ENCODE data around the gene PALLD.
"Not testable (repeated sequence)": the region's sequence is repeated elsewhere in the genome, so short reads cannot be mapped to it uniquely, and the experiment has no call there.

PALLD gene

DNA sequence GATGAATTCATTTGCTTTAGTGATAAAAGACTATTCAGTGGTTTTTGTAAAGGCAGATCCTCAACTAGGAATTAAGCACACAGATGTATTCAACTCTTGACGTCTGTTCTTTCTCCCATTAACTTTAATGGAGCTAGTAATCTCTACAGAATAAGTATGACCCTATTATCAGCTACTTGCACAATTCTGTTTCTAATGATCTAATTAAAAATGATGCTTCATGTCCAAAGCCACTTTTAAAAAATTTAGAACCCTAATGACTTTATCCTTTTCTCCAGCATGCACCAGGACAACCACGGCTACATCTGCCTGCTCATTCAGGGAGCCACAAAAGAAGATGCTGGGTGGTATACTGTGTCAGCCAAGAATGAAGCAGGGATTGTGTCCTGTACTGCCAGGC is 427.8 kb downstream of the PALLD start:
- DNase-seq = no peak

DNA sequence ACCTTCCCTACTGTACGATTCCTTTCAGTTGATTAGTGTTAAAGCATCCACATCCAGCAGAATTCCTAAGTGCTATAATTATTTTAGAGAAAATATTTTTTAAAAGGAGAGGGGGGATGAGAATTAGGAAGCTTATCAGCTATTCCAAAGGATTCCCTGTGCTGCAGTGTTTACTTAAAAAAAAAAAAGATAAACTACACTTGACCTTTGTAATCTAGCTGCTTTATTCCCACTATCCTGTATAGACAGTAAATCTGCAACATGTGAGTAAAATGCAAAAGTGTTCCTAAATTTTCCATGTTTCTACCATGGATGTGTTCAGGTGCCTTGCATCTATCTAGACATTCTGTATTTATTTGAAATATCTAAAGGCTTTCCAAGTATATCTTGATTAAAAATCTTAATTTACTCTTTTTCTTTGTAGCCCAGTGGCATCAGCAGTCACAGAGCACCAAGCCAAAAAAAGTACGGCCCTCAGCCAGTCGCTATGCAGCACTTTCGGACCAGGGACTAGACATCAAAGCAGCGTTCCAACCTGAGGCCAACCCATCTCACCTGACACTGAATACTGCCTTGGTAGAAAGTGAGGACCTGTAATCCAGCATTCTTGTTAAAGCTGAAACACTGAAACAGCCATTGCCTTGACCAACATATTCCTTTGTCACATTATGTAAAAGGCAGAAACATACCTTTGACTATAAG is 429.1 kb downstream of the PALLD start:
- DNase-seq = no peak

DNA sequence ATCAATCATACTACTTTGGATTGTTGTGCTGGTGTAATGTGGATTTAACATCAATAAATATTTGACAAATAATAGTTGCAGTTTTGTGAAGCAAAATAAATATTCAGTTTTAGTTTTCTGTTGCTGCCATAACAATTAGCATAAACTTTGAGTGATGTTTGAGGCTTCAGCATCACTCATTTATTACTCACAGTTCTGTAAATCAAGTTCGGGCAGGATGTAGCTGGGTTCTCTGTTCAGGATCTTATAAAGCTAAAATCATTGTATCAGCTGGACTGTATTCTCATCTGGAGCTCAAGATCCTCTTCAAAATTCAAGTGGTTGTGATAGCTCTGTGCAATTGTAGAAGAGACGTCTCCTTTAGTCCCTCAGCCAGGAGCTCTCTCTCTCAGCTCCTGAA is 431.5 kb downstream of the PALLD start:
- DNase-seq = no peak

GRCh38 chr4:168928875-168929274 is 432.0 kb downstream of the PALLD start:
- DNase-seq = no peak

DNA sequence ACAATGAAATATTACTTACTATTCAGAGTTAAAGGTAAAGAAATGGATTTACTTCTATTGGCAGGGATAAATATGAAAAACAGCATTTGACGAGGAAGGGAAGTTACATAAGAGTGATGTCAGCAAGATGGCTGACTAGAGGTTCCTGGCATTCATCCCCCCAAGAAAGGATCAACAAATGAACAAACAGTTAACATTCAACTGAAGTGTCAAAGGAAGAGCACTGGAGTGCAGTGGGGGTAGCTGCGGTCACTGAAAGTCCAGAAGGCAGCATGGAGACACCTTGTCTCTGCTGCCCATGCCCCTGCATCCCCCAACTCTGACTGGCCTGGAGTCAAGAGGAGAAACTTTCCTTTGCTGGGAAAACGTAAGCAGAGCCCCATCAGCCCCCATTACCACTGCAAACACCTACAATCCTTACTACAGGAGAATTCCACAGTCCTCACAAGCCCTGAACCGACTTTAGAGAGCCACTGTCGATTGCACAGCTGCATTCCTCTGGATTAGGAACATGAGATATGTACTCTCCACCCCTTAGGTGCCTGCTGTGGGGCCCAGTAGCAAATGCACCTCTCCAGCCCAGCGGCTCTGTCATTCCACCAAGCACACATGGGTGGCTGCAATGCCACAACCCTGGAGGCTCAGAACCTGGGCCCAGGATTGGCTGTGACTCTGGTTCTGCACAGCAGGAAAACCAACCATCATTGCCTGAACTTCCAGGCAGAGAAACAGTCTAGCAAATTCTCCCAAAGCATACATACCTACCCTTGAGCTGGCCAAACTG is 433.8 kb downstream of the PALLD start:
- DNase-seq = no peak

- no peak for DNase-seq
These were observed 434.4 kb downstream of the PALLD start for GRCh38 chr4:168931215-168931650.

- no peak for DNase-seq
These were observed 435.3 kb downstream of the PALLD start for GRCh38 chr4:168932138-168932537.

GRCh38 chr4:168933423-168933822 is 436.6 kb downstream of the PALLD start:
- no peak for DNase-seq

DNA sequence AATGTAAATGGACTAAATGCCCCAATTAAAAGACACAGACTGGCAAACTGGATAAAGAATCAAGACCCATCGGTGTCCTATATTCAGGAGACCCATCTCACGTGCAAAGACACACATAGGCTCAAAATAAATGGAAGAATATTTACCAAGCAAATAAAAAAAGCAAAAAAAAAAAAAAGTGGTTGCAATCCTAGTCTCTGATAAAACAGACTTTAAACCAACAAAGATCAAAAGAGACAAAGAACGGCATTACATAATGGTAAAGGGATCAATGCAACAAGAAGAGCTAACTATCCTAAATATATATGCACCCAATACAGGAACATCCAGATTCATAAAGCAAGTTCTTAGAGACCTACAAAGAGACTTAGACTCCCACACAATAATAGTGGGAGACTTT is 440.6 kb downstream of the PALLD start:
- DNase-seq = not testable (repeated sequence)

- DNase-seq = no peak
These were observed 446.1 kb downstream of the PALLD start for GRCh38 chr4:168942985-168943384.

GRCh38 chr4:168945291-168945690 is 448.4 kb downstream of the PALLD start:
- DNase-seq = no peak

DNA sequence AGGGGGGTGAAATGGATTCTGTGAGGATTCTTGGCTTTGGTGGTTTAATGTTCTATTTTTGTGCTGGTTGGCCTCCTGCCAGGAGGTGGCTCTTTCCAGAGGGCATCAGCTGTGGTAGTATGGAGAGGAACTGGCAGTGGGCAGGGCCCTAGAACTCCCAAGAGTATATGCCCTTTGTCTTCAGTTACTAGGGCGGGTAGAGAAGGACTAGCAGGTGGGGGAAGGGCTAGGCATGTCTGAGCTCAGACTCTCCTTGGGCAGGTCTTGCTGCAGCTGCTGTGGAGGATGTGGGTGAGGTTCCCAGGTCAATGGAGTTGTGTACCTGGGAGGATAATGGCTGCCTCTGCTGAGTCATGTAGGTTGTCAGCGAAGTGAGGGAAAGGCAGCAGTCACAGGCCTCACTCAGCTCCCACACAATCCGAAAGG is 456.0 kb downstream of the PALLD start:
- DNase-seq = not testable (repeated sequence)

GRCh38 chr4:168955674-168956073 is 458.8 kb downstream of the PALLD start:
- DNase-seq = no peak

- DNase-seq = no peak
These were observed 463.9 kb downstream of the PALLD start for GRCh38 chr4:168960716-168961115.

GRCh38 chr4:168972596-168972995 is 475.7 kb downstream of the PALLD start:
- DNase-seq = no peak
